Stimulated activated CD8-positive, alpha-beta memory T cell treated with anti-CD3 and anti-CD28 coated beads, Interleukin-2, amount 100 ng/mL, for 1 hour (primary cell): Measurements from ENCODE around the gene FEZ2.
"Not testable (repeated sequence)": the region's sequence is repeated elsewhere in the genome, so short reads cannot be mapped to it uniquely, and the experiment has no call there.

Source experiments
- DNase-seq, 2 donors: peaks; one replicate each; pipeline ENCODE4 v3.0.0-alpha.2; 2020; ENCODE audit warnings: low read depth in 2 of 2

Gene FEZ2

GRCh38 chr2:36597532-36598377 is at the start of gene FEZ2:
TSS of gene FEZ2 (minus strand) at chr2:36598168. CDS start at chr2:36598142, 26 bp downstream.
- DNase-seq: peak; percentile 23 to 35

- DNase-seq: no peak
Measured at GRCh38 chr2:36634981-36635597, 37.1 kb upstream of the FEZ2 start.

GRCh38 chr2:36633470-36634092 is 35.6 kb upstream of the FEZ2 start:
- DNase-seq: no peak

GRCh38 chr2:36626756-36627155 is 28.8 kb upstream of the FEZ2 start:
- no peak for DNase-seq

- no peak for DNase-seq
Measured at GRCh38 chr2:36626071-36626470, 28.1 kb upstream of the FEZ2 start.

- DNase-seq: no peak
Measured at GRCh38 chr2:36625304-36625703, 27.3 kb upstream of the FEZ2 start.

GRCh38 chr2:36620321-36620720 is 22.4 kb upstream of the FEZ2 start:
- no peak for DNase-seq

GRCh38 chr2:36618381-36618780 is 20.4 kb upstream of the FEZ2 start:
- no peak for DNase-seq

GRCh38 chr2:36616947-36617346 is 19.0 kb upstream of the FEZ2 start:
- DNase-seq: no peak

- no peak for DNase-seq
Measured at GRCh38 chr2:36615222-36615621, 17.3 kb upstream of the FEZ2 start.

GRCh38 chr2:36613801-36614200 is 15.8 kb upstream of the FEZ2 start:
- DNase-seq: no peak

- DNase-seq: no peak
Measured at GRCh38 chr2:36611316-36611990, 13.5 kb upstream of the FEZ2 start.

GRCh38 chr2:36609507-36609906 is 11.5 kb upstream of the FEZ2 start:
- DNase-seq: no peak

GRCh38 chr2:36607947-36608346 is 10.0 kb upstream of the FEZ2 start:
- no peak for DNase-seq

- DNase-seq: no peak
Measured at GRCh38 chr2:36606925-36607324, 9.0 kb upstream of the FEZ2 start.

- DNase-seq: no peak
Measured at GRCh38 chr2:36605273-36605672, 7.3 kb upstream of the FEZ2 start.

GRCh38 chr2:36603629-36604028 is 5.7 kb upstream of the FEZ2 start:
- not testable (repeated sequence) for DNase-seq

- no peak for DNase-seq
Measured at GRCh38 chr2:36597003-36597531, 901 bp downstream of the FEZ2 start.

GRCh38 chr2:36596397-36596796 is 1.6 kb downstream of the FEZ2 start:
- DNase-seq: no peak

- DNase-seq: no peak
Measured at GRCh38 chr2:36594849-36595248, 3.1 kb downstream of the FEZ2 start.

- DNase-seq: no peak
Measured at GRCh38 chr2:36589230-36589630, 8.7 kb downstream of the FEZ2 start.

- DNase-seq: no peak
Measured at GRCh38 chr2:36587556-36587955, 10.4 kb downstream of the FEZ2 start.
